ENCODE data around the gene OR10J5. TPM values are rescaled to one million over a fixed set of nuclear protein-coding genes. Genes with fewer than 3 reads are reported as not detected.

OR10J5 gene
- total RNA-seq, 1 experiment from 2014 or later: not detected

DNA sequence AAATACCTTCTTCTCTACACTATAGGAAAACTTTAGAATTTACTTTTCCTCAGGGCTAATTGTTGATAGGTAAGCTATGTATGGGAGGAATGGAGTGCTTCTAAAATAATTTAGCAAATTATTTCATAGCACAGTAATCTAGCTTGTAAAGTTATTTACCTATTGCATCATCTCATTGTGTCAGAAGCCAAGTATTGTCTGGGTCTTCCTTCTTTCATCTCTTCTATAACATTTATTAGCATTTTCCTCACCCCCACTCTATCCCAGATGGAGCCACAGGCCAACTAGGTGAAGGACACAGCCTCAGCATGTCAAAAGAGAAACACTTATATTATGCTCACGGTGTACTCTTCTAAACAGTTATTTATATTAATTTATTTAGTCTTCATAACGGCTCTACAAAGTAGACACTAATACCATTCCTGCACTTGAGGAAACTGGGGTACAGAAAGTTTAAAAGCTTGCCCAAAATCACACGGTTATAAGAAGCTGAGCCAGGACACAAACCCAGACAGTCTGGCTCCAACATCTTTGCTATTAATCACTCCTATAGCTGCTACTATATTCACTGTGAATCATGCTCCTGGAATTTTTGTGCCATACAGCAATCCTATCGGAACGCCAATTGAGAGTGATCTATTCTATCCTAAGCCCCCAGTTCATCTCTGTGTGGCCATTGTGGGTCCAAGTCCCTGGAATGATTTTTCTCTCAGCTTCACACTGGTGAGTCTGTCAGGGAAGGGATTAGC, 43.1 kb downstream of the OR10J5 start:
- no peaks in the 10 kb centered on the region for H3K4me1 ChIP-seq (ENCODE audit: control insufficient read depth, insufficient read depth, low read length)
- intact Hi-C loops (cut with micrococcal nuclease; ENCODE audit: unreplicated experiment) (no loop called here), in situ Hi-C loops (cut with HindIII; ENCODE audit: low pct_unique_long_range_greater_than_20kb, low sequenced_read_pairs) (no loop called here)
- TF ChIP-seq, protein P1, sequence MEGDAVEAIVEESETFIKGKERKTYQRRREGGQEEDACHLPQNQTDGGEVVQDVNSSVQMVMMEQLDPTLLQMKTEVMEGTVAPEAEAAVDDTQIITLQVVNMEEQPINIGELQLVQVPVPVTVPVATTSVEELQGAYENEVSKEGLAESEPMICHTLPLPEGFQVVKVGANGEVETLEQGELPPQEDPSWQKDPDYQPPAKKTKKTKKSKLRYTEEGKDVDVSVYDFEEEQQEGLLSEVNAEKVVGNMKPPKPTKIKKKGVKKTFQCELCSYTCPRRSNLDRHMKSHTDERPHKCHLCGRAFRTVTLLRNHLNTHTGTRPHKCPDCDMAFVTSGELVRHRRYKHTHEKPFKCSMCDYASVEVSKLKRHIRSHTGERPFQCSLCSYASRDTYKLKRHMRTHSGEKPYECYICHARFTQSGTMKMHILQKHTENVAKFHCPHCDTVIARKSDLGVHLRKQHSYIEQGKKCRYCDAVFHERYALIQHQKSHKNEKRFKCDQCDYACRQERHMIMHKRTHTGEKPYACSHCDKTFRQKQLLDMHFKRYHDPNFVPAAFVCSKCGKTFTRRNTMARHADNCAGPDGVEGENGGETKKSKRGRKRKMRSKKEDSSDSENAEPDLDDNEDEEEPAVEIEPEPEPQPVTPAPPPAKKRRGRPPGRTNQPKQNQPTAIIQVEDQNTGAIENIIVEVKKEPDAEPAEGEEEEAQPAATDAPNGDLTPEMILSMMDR (IDR thresholded peaks at IDR 0.05): no peak
- TF ChIP-seq TCF7L2 (IDR thresholded peaks at IDR 0.05; ENCODE audit: low read depth, low read length): no peak
- TF ChIP-seq, protein P2, sequence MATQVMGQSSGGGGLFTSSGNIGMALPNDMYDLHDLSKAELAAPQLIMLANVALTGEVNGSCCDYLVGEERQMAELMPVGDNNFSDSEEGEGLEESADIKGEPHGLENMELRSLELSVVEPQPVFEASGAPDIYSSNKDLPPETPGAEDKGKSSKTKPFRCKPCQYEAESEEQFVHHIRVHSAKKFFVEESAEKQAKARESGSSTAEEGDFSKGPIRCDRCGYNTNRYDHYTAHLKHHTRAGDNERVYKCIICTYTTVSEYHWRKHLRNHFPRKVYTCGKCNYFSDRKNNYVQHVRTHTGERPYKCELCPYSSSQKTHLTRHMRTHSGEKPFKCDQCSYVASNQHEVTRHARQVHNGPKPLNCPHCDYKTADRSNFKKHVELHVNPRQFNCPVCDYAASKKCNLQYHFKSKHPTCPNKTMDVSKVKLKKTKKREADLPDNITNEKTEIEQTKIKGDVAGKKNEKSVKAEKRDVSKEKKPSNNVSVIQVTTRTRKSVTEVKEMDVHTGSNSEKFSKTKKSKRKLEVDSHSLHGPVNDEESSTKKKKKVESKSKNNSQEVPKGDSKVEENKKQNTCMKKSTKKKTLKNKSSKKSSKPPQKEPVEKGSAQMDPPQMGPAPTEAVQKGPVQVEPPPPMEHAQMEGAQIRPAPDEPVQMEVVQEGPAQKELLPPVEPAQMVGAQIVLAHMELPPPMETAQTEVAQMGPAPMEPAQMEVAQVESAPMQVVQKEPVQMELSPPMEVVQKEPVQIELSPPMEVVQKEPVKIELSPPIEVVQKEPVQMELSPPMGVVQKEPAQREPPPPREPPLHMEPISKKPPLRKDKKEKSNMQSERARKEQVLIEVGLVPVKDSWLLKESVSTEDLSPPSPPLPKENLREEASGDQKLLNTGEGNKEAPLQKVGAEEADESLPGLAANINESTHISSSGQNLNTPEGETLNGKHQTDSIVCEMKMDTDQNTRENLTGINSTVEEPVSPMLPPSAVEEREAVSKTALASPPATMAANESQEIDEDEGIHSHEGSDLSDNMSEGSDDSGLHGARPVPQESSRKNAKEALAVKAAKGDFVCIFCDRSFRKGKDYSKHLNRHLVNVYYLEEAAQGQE (IDR thresholded peaks at IDR 0.05; ENCODE audit: insufficient read depth in 1 of 2, low read depth in 2 of 2, low read length in 1 of 2): no peak
- no peak for TF ChIP-seq POLR2AphosphoS5 (IDR thresholded peaks at IDR 0.05; ENCODE audit: low read depth, low read length)
- TF ChIP-seq SIN3A (IDR thresholded peaks at IDR 0.05; ENCODE audit: borderline replicate concordance, insufficient read depth, low read depth, low read length): no peak
- DNase-seq (ENCODE audit: low read depth, low spot score): no peak
- H3K36me3 ChIP-seq (ENCODE audit: control insufficient read depth, insufficient read depth, low read length): no peaks in the 10 kb centered on the region
- H3K27me3 ChIP-seq (ENCODE audit: control insufficient read depth, insufficient read depth, low read length): no peaks in the 10 kb centered on the region
- POLR2A ChIA-PET: interaction anchor here (0.6 kb wide), 2 partner anchors 11 to 629 kb away, joined by 3 to 8 read pairs; no protein-coding TSS in a partner anchor
- H3K9me3 ChIP-seq (ENCODE audit: control insufficient read depth, insufficient read depth, low read depth, low read length): no peaks in the 10 kb centered on the region
- no peak overlapping the region for H3K4me3 ChIP-seq (ENCODE audit: low read depth in 2 of 2, low read length in 2 of 2)
- peak; percentile 69; the same call in 1 of the 2 replicates for ATAC-seq
- CTCF ChIA-PET: no interaction called here
- H3K27ac ChIP-seq (ENCODE audit: low read length): no peak overlapping the region
- no TSS peak for BruUV-seq (replicated peaks)

Other genes with a start within 250 kb of the OR10J5 start
- gene FCER1A, start 233.7 kb downstream of the OR10J5 start, total RNA-seq (2021; ENCODE audit: unreplicated experiment): not detected
- gene OR10J4, start 103.8 kb downstream of the OR10J5 start, total RNA-seq (2021; ENCODE audit: unreplicated experiment): not detected
- gene OR10J1, start 96.3 kb downstream of the OR10J5 start, total RNA-seq (2021; ENCODE audit: unreplicated experiment): not detected
- gene APCS, start 51.8 kb upstream of the OR10J5 start, total RNA-seq (2021; ENCODE audit: unreplicated experiment): 0.33 TPM
- 0.90 TPM for gene CRP, start 178.6 kb upstream of the OR10J5 start, total RNA-seq (2021; ENCODE audit: unreplicated experiment)
- 36.1 TPM for gene DUSP23, start 245.0 kb upstream of the OR10J5 start, total RNA-seq (2021; ENCODE audit: unreplicated experiment)